Epithelial cell of proximal tubule (primary cell): ENCODE data around the gene ADARB2. TPM values are rescaled to one million over a fixed set of nuclear protein-coding genes. Genes with fewer than 3 reads are reported as not detected.

ENCODE experiments used
- DNase-seq: peaks from one replicate; pipeline ENCODE4 v3.0.0-alpha.2; 2011; ENCODE audit warnings: low read depth
- H3K4me3 ChIP-seq: 2 replicates; pipeline ENCODE4 v1.5.1; 2011; ENCODE audit warnings: low read depth, mild to moderate bottlenecking, low read length
- CTCF ChIP-seq: conservative IDR thresholded peaks from 2 replicates; pipeline ENCODE4 v1.5.1; 2012; ENCODE audit warnings: low read depth, mild to moderate bottlenecking, low read length
- total RNA-seq: library from RNA; depleted of rRNA; stranded (reverse); fragments of >200 nt; gene quantifications from 2 replicates; pipeline ENCODE4 v1.2.3, GENCODE V29; 2015

The ADARB2 gene
- total RNA-seq, 1 donor from 2014 or later, result 0.63 TPM

DNA sequence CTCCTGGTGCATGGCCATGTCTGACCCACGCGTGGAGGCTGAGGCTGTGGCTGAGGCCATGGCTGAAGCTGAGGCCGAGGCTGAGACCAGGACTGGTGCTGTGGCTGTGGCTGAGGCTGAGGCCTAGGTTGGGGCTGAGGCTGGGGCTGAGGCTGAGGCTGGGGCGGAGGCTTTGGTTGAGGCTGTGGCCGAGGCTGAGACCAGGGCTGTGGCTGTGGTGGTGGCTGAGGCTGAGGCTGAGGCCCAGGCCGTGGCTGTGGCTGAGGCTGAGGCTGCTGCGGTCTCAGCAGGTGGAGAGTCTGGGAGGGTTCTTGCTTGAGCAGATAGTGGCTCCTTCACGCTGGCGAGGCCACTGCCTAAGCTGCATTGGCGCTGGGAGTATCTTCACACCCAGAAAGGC, 604.7 kb downstream of the ADARB2 start:
- TF ChIP-seq CTCF, result no peak
- DNase-seq, result no peak
- H3K4me3 ChIP-seq, result no peak overlapping the region

DNA sequence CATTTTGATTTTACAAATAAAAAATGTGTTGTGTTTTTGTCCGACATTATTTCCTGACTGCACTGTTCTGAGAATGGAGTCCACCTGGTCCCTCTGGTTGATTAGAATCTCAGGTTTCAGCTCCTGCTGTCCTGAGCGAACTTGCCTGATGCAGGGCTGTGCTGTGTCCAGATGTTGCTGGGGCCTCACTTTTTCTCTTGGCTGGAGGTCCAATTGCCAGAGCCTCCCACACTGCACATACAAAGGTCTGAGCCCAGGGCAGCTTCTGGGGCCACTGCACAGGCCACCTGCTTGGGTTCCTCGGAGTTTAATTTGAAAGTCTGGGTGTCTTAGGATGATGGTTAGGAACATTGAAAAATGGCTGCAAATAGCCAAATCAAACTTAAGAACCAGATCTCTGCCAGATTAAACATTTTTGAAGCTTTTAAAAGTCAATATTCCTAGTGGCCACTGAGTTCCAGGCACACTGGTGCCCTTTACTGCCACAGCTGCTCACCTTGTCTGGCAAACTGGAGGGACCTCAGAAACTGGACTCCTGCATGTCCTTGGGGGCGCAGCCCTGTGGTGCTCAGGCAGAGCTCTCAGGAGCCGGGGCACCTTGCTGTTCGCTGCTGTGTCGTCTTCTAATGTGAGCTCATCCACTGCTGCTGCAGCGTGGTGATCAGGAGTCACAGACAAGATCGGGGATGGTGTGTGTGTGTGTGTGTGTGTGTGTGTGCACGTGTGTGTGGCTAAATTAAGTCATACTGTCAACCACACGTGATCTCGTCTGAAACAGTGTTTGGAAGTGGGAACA, 606.1 kb downstream of the ADARB2 start:
- no peak for TF ChIP-seq CTCF
- H3K4me3 ChIP-seq, result no peak overlapping the region
- no peak for DNase-seq

- TF ChIP-seq CTCF, result no peak
- H3K4me3 ChIP-seq, result no peak overlapping the region
- no peak for DNase-seq
Observed at GRCh38 chr10:1130226-1130625, 607.1 kb downstream of the ADARB2 start.

DNA sequence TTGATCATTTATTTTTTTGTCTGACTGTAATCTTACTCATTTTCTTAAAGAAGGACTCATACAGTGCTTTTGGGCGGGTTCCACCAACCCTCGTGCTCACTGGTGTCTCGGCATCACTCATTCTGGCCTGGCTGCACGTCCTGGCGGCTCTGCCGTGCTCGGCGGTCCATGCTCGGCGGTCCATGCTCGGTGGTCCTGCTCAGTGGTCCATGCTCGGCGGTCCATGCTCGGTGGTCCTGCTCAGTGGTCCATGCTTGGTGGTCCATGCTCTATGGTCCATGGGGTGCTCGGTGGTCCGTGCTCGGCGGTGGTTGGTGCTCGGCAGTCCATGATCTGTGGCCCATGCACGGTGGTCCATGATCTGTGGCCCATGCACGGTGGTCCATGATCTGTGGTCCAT, 608.7 kb downstream of the ADARB2 start:
- no peak overlapping the region for H3K4me3 ChIP-seq
- no peak for TF ChIP-seq CTCF
- DNase-seq, result no peak

DNA sequence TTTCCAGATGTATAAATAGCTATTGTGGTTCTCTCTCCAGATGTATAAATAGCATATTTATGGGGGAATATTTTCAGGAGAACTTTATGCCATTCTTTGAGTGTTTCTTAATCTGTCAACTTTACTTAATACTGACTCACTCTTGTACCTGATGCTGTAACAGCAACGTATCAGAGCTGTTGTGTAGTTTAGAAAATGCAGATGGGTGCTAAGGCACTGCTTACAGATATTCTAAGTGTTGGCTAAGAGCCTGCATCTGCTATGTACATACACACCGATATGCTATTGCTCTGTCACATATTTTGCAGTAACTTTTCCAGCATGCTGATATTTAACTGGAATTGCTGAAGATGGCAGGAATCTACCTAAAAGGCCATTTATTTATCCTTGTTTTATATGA, 609.2 kb downstream of the ADARB2 start:
- no peak overlapping the region for H3K4me3 ChIP-seq
- TF ChIP-seq CTCF, result no peak
- no peak for DNase-seq

DNA sequence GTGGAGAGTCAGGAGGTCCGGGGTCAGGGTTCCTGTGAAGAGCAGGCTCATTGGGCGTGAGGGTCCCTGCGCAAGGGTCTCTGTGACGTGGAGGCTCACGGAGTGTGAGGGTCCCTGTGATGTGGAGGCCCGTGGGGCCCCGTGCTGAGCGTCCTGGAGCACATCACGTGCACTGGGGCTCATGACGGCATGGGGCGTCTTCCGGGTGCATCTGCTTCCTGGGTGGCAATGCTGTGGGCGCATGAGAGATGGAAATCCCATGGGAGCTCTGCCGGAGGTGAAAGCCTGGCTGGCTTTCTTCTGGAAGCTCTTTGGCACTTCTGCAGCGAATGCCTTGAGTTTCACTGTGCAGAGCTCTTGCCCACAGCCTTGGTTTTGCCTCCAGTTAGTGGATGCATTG, 609.7 kb downstream of the ADARB2 start:
- no peak overlapping the region for H3K4me3 ChIP-seq
- no peak for TF ChIP-seq CTCF
- DNase-seq, result no peak
